ENCODE data around the gene LRP1B. TPM values are rescaled to one million over a fixed set of nuclear protein-coding genes. Genes with fewer than 3 reads are reported as not detected.

LRP1B gene
- under 0.01 TPM in 2 replicates for total RNA-seq

GRCh38 chr2:142131010-142131669 lies at the start of gene LRP1B:
Gene LRP1B (minus strand): TSS chr2:142131016. CDS start chr2:142130729, 287 bp downstream.

Small RNA genes lying within 50 kb of the gene (small RNA-seq; reads per million reads assigned to genes)
- gene AC068287.1 (not detected), gene MTCO1P44 (not detected), gene RF00019 (not detected), gene RF02271 (not detected), gene RNU6-904P (not detected)

Measured in vein endothelial cell (primary cell).